Choroid plexus epithelial cell (primary cell): ENCODE data around the gene HADH.

Experiments
- DNase-seq: peaks from one replicate; pipeline ENCODE4 v3.0.0-alpha.2; 2010; ENCODE audit warnings: low read depth
- H3K4me3 ChIP-seq: 2 replicates; pipeline ENCODE4 v1.5.1; 2011; ENCODE audit warnings: low read depth, mild to moderate bottlenecking, control low read depth, low read length, moderate library complexity
- CTCF ChIP-seq: conservative IDR thresholded peaks from 2 replicates; pipeline ENCODE4 v1.5.1; 2011; ENCODE audit warnings: low read depth, mild to moderate bottlenecking, control low read depth, inconsistent platforms, low read length, moderate library complexity

HADH gene

GRCh38 chr4:107996949-107997788 lies 7.5 kb downstream of the HADH start:
- H3K4me3 ChIP-seq = no peak overlapping the region
- DNase-seq = peak; percentile 31
- no peak for TF ChIP-seq CTCF

- H3K4me3 ChIP-seq = no peak overlapping the region
- TF ChIP-seq CTCF = no peak
- DNase-seq = no peak
Measured at GRCh38 chr4:107997794-107998193, 8.1 kb downstream of the HADH start.

- DNase-seq = peak; percentile 40
- TF ChIP-seq CTCF = no peak
- H3K4me3 ChIP-seq = no peak overlapping the region
Measured at GRCh38 chr4:107999932-108000539, 10.3 kb downstream of the HADH start.

GRCh38 chr4:108001540-108002135 lies 11.9 kb downstream of the HADH start:
- no peak for TF ChIP-seq CTCF
- no peak for DNase-seq
- no peak overlapping the region for H3K4me3 ChIP-seq

- TF ChIP-seq CTCF = no peak
- no peak overlapping the region for H3K4me3 ChIP-seq
- peak; percentile 36 for DNase-seq
Measured at GRCh38 chr4:108003982-108004515, 14.4 kb downstream of the HADH start.

GRCh38 chr4:108004646-108005045 lies 15.0 kb downstream of the HADH start:
- no peak for DNase-seq
- H3K4me3 ChIP-seq = no peak overlapping the region
- TF ChIP-seq CTCF = no peak
